Progenitor cell of endocrine pancreas (in vitro differentiated cells): ENCODE results near the gene WDR13. TPM values are rescaled to one million over a fixed set of nuclear protein-coding genes. Genes with fewer than 3 reads are reported as not detected.

Experiments used
- DNase-seq: peaks from one replicate; pipeline ENCODE4 v3.0.0; 2021; ENCODE audit warnings: low spot score; ENCODE audit not compliant: unreplicated experiment
- H3K27ac Mint-ChIP-seq: 2 replicates; pipeline ENCODE4 v1.8.0; 2021; ENCODE audit warnings: mild to moderate bottlenecking, moderate library complexity, mixed read lengths
- H3K27me3 Mint-ChIP-seq: 2 replicates; pipeline ENCODE4 v1.8.0; 2021; ENCODE audit warnings: mixed read lengths
- H3K36me3 Mint-ChIP-seq: 2 replicates; pipeline ENCODE4 v1.8.0; 2022; ENCODE audit warnings: mixed read lengths; ENCODE audit not compliant: insufficient read depth
- H3K4me1 Mint-ChIP-seq: 2 replicates; pipeline ENCODE4 v1.8.0; 2021; ENCODE audit warnings: low read depth, mixed read lengths
- H3K4me3 Mint-ChIP-seq: 2 replicates; pipeline ENCODE4 v1.8.0; 2021; ENCODE audit warnings: low read depth, mild to moderate bottlenecking, moderate library complexity, mixed read lengths
- H3K9me3 Mint-ChIP-seq: 2 replicates; pipeline ENCODE4 v1.8.0; 2021; ENCODE audit warnings: low read depth, mixed read lengths
- total RNA-seq: library from RNA; stranded (reverse); gene quantifications from 2 replicates; pipeline ENCODE4 v1.2.1, GENCODE V29; 2021
- TF ChIP-seq, protein P1 (sequence below): fragments of 200-600 bp; sonication (generic); IDR thresholded peaks from one replicate; pipeline ENCODE4 v1.5.0; 2021; ENCODE audit warnings: antibody characterized with exemption, mild to moderate bottlenecking; ENCODE audit not compliant: unreplicated experiment

The WDR13 gene
- total RNA-seq, 1 donor from 2014 or later, result 112 TPM

DNA sequence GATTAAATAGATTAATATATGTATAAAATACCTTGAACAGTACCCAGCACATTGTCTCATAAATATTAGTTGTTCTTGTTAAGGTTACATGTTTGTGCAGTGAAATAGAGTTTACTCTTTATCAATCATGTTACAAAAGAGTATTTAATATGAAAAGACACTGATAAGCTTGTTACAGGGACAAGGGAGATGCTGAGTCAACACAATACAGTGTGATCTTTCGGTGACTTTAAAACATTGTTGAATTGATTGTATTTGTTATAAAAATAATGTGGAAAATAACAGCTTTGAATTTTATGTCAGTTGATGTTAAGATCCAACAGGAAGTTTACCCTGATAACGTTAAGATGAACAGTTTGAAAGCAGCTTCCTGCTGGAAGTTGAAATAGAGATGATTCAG lies 1.4 kb upstream of the WDR13 start:
- no peaks in the 10 kb centered on the region for H3K27me3 Mint-ChIP-seq
- no peak overlapping the region for H3K27ac Mint-ChIP-seq
- no peak for DNase-seq
- H3K4me3 Mint-ChIP-seq, result no peak overlapping the region
- TF ChIP-seq, protein P1, sequence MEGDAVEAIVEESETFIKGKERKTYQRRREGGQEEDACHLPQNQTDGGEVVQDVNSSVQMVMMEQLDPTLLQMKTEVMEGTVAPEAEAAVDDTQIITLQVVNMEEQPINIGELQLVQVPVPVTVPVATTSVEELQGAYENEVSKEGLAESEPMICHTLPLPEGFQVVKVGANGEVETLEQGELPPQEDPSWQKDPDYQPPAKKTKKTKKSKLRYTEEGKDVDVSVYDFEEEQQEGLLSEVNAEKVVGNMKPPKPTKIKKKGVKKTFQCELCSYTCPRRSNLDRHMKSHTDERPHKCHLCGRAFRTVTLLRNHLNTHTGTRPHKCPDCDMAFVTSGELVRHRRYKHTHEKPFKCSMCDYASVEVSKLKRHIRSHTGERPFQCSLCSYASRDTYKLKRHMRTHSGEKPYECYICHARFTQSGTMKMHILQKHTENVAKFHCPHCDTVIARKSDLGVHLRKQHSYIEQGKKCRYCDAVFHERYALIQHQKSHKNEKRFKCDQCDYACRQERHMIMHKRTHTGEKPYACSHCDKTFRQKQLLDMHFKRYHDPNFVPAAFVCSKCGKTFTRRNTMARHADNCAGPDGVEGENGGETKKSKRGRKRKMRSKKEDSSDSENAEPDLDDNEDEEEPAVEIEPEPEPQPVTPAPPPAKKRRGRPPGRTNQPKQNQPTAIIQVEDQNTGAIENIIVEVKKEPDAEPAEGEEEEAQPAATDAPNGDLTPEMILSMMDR, result no peak
- H3K4me1 Mint-ChIP-seq, result peaks cover 4% of the 10 kb centered on the region
- peaks cover 7% of the 10 kb centered on the region for H3K36me3 Mint-ChIP-seq
- H3K9me3 Mint-ChIP-seq, result peaks cover 7% of the 10 kb centered on the region

DNA sequence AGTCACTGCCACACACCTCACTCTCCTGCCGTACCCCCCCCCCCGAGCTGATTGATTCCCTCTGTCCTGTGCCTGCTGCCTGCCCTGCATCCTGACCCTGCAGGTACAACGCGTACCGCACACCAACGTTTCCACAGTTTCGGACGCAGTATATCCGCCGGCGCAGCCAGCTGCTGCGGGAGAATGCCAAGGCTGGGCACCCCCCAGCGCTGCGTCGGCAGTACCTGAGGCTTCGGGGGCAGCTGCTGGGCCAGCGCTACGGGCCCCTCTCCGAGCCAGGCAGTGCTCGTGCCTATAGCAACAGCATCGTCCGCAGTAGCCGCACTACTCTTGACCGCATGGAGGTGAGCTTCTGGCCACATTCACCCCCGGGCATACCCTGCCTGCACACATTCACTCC lies 1.3 kb downstream of the WDR13 start:
- TF ChIP-seq, protein P1, result no peak
- Mint-ChIP-seq H3K27ac (no peak overlapping the region), H3K36me3 (peaks cover 12% of the 10 kb centered on the region), H3K4me1 (peaks cover 4% of the 10 kb centered on the region), H3K27me3 (no peaks in the 10 kb centered on the region), H3K4me3 (peak overlapping the region; percentile 92), H3K9me3 (peaks cover 3% of the 10 kb centered on the region)
- no peak for DNase-seq

DNA sequence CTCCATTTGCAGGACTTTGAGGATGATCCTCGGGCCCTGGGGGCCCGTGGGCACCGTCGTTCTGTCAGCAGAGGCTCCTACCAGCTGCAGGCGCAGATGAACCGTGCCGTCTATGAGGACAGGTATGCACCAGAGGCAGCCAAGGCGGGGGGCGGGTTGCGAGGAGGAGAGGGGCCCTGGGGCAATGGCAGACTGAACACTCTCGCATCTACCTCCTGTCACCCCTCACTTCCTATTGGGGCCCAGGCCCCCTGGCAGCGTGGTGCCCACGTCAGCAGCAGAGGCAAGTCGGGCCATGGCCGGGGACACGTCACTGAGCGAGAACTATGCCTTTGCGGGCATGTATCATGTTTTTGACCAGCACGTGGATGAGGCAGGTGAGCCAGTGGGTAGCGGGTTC lies 2.0 kb downstream of the WDR13 start:
- Mint-ChIP-seq H3K27ac (no peak overlapping the region), H3K27me3 (no peaks in the 10 kb centered on the region), H3K4me1 (peaks cover 4% of the 10 kb centered on the region), H3K4me3 (no peak overlapping the region), H3K9me3 (peaks cover 3% of the 10 kb centered on the region), H3K36me3 (peaks cover 12% of the 10 kb centered on the region)
- TF ChIP-seq, protein P1, result no peak
- no peak for DNase-seq

DNA sequence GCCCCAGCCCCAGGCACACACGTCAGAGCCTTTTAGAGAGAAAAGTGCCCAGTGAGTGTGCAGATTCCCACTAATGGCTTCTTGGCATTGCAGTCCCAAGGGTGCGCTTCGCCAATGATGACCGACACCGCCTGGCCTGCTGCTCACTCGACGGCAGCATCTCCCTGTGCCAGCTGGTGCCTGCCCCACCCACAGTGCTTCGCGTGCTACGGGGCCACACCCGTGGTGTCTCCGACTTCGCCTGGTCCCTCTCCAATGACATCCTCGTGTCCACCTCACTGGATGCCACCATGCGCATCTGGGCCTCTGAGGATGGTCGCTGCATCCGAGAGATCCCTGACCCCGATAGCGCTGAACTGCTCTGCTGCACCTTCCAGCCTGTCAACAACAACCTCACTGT lies 2.9 kb downstream of the WDR13 start:
- TF ChIP-seq, protein P1, result no peak
- H3K4me1 Mint-ChIP-seq, result peaks cover 4% of the 10 kb centered on the region
- DNase-seq, result no peak
- no peak overlapping the region for H3K4me3 Mint-ChIP-seq
- no peaks in the 10 kb centered on the region for H3K27me3 Mint-ChIP-seq
- H3K27ac Mint-ChIP-seq, result no peak overlapping the region
- H3K9me3 Mint-ChIP-seq, result peaks cover 5% of the 10 kb centered on the region
- peaks cover 15% of the 10 kb centered on the region for H3K36me3 Mint-ChIP-seq

DNA sequence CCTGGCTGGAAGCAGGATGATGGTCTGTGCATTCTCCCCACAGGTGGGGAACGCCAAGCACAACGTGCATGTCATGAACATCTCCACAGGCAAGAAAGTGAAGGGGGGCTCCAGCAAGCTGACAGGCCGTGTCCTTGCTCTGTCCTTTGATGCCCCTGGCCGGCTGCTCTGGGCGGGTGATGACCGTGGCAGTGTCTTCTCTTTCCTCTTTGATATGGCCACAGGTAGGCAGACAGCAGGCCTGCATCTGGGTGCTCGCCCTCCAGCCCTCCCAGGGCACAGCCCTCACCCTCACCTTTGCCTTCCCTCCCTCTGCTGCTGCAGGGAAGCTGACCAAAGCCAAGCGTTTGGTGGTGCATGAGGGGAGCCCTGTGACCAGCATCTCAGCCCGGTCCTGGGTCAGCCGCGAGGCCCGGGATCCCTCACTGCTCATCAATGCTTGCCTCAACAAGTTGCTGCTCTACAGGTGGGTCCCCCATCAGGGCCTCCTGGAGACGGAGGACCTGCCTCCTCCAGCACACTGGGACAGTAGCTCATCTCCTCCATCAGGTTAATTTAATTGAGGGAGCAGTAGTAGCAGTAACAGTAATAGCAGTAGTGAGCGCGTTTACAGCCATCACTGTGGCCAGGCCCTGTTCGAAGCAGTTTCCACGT lies 4.6 kb downstream of the WDR13 start:
- no peak overlapping the region for H3K27ac Mint-ChIP-seq
- DNase-seq, result no peak
- no peak overlapping the region for H3K4me3 Mint-ChIP-seq
- H3K27me3 Mint-ChIP-seq, result no peaks in the 10 kb centered on the region
- TF ChIP-seq, protein P1, result no peak
- H3K9me3 Mint-ChIP-seq, result peaks cover 9% of the 10 kb centered on the region
- peaks cover 4% of the 10 kb centered on the region for H3K4me1 Mint-ChIP-seq
- peaks cover 17% of the 10 kb centered on the region for H3K36me3 Mint-ChIP-seq
